Small intestine (tissue), 4 donors: ENCODE measurements around the gene RCE1. TPM values are rescaled to one million over a fixed set of nuclear protein-coding genes. Genes with fewer than 3 reads are reported as not detected.

Experiments
- polyA plus RNA-seq, 4 donors: library from polyadenylated mRNA; stranded (reverse) in 3 of 4; unstranded in 1 of 4; fragments of 200-250 nt in 3 of 4; fragments of 120-200 nt in 1 of 4; gene quantifications; one replicate each; pipeline versions ENCODE4 v1.2.1 to v1.2.3, GENCODE V29; 2013
- donor health status: healthy with polysubstance abuse.
- donor health status: Bipolar disorder and iron deficiency.
- donor health status: healthy.

RCE1 gene
- polyA plus RNA-seq, 4 donors, result 15.1 to 26.9 (median 20.7) TPM

Other genes with a start within 250 kb of the RCE1 start
- gene RBM14, start 226.8 kb upstream of the RCE1 start, polyA plus RNA-seq, result 10 to 100 TPM; 17.0 to 63.4 (median 32.6) TPM
- 100 to 1,000 TPM in 2 of 4 donors, 10 to 100 TPM in 2; 86.1 to 141 (median 94.4) TPM for gene RBM4, start 204.7 kb upstream of the RCE1 start, polyA plus RNA-seq
- 10 to 100 TPM in 2 of 4 donors, 1 to 10 TPM in 2; 7.0 to 35.9 (median 11.3) TPM for gene RBM4B, start 165.6 kb upstream of the RCE1 start, polyA plus RNA-seq
- gene SPTBN2, start 114.2 kb upstream of the RCE1 start, polyA plus RNA-seq, result 1 to 10 TPM in 3 of 4 donors, under 1 TPM in 1; 0.27 to 5.0 (median 2.8) TPM
- 10 to 100 TPM in 1 of 4 donors, 1 to 10 TPM in 3; 1.4 to 12.2 (median 6.2) TPM for gene LRFN4, start 13.6 kb downstream of the RCE1 start, polyA plus RNA-seq
- 10 to 100 TPM; 19.9 to 89.5 (median 46.6) TPM for gene PC, start 114.9 kb downstream of the RCE1 start, polyA plus RNA-seq
- gene C11orf86, start 131.9 kb downstream of the RCE1 start, polyA plus RNA-seq, result 100 to 1,000 TPM in 2 of 4 donors, 10 to 100 TPM in 2; 29.8 to 801 (median 320) TPM
- gene SYT12, start 179.7 kb downstream of the RCE1 start, polyA plus RNA-seq, result 1 to 10 TPM in 1 of 4 donors, under 1 TPM in 3; 0.01 to 3.1 (median 0.25) TPM
- 10 to 100 TPM; 10.2 to 36.5 (median 32.2) TPM for gene RHOD, start 213.4 kb downstream of the RCE1 start, polyA plus RNA-seq